Measurements from ENCODE around the gene C15orf61.

C15orf61 gene

DNA sequence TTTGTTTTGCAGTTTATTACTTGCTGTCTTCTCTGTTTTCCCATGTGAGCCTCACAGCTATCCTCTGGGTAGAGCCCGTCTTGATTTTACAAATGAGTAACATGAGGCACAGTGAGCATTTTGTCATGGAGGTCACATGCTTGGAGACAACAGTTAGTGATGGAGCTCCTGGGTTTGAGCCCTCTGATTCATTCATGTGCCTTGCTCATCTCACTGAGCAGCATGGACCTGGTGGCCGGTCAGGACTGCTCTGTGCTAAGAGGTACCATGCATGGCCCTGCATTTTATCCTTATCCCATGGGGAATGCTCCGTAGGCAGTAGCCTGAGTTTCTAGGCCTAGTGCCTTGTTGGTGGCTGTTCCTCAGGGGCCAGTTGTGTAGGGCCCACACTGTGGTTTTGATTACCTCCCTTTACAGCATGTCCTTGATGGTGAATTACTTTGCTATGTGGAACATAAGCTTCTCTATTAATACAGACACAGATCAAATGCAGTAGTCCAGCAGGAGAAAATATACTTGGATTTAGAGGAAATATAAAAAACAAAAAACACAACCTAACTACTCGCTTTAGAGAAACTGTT lies 57.2 kb downstream of the C15orf61 start:
- H3K9me3 ChIP-seq: no peaks in the 10 kb centered on the region
- H3K36me3 ChIP-seq: peaks cover 0 to 14% (median 0%) of the 10 kb centered on the region in 3 donors
- no peak for DNase-seq

DNA sequence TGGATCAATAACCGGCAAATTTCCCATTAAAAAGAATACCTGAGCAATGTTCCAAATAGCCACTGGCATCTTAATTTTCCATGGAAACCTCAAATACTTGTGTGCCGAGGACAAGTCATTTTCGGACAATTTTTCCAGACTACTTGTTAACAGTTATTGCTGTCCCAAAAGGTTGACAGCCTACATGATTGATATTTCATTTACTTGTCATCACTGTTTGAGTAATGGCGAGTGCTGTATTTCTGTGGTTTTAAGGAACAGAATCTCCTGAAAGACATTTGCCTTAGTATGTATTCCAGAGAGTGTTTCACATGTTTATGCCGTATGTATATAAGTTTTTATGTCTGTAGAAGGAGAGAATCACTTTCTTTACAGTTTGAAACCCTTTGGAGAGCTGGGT lies 58.2 kb downstream of the C15orf61 start:
- Histone ChIP-seq H3K27me3 (no peaks in the 10 kb centered on the region), H3K4me3 (no peak overlapping the region), H3K27ac (no peak overlapping the region), H3K36me3 (peaks cover 0 to 14% (median 0%) of the 10 kb centered on the region in 3 donors), H3K4me1 (no peaks in the 10 kb centered on the region), H3K9me3 (no peaks in the 10 kb centered on the region)
- TF ChIP-seq CTCF (IDR thresholded peaks at IDR 0.05): no peak
- intact Hi-C loops (cut with DNase I; ENCODE audit: low total_unique reads): no loop called here
- no peak for DNase-seq

More for the DNA sequence above, 57.2 kb downstream of the C15orf61 start:
- Histone ChIP-seq H3K27ac (no peak overlapping the region), H3K4me1 (no peaks in the 10 kb centered on the region), H3K4me3 (no peak overlapping the region), H3K27me3 (no peaks in the 10 kb centered on the region)
- intact Hi-C loops (cut with DNase I; ENCODE audit: low total_unique reads): no loop called here
- TF ChIP-seq CTCF (IDR thresholded peaks at IDR 0.05): no peak
